HG03558 (cell line): ENCODE results near the gene ACHE.
"Not testable (repeated sequence)": the region's sequence is repeated elsewhere in the genome, so short reads cannot be mapped to it uniquely, and the experiment has no call there.

Experiments used
- ATAC-seq: cut with Tn5 transposase; IDR thresholded peaks from one replicate; pipeline ENCODE4 v1.9.1; 2021; ENCODE audit warnings: moderate number of reproducible peaks; ENCODE audit not compliant: unreplicated experiment; ENCODE audit errors: extremely low read depth

Gene ACHE

DNA sequence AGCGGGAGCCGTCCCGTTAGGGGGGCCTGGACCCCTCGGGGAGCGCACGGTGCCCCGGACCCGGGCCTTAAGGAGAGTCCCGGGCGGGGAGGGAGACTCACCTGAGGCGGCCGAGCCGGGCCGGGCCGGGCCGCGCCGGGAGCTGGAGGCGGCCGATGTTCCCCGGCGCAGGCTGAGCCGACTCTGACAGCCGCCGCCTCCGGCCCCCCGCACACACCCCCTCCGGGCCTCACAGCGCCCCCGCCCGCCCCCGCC lies at the start of gene ACHE:
TSS of gene ACHE (minus strand) at position 188 of the 255 bp plus-strand sequence. CDS start 1,656 bp downstream, outside the sequence.
- ATAC-seq = no peak

GRCh38 chr7:100944138-100944537 lies 48.5 kb upstream of the ACHE start:
- ATAC-seq = no peak

DNA sequence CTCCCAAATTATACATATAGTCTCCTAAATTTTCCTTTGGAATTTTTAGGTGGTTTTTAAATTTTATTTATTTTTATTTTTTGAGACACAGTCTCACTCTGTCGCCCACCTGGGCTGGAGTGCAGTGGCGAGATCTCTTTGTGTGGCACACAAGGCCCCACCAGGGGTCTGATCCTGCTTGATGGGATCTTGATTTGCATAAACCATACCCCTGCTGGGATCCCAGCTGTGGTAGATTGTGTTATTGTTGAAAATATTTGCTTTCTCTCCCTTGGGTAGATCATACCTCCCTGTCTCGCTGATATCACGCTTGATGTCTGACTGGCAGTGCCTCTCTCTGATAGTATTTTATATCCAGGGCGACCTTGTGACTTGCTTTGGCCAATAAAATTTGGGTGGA lies 48.0 kb upstream of the ACHE start:
- no peak for ATAC-seq

GRCh38 chr7:100942045-100942774 lies 46.5 kb upstream of the ACHE start:
- ATAC-seq = no peak

GRCh38 chr7:100936167-100936566 lies 40.5 kb upstream of the ACHE start:
- ATAC-seq = not testable (repeated sequence)

GRCh38 chr7:100935381-100935780 lies 39.7 kb upstream of the ACHE start:
- not testable (repeated sequence) for ATAC-seq

GRCh38 chr7:100933734-100934133 lies 38.0 kb upstream of the ACHE start:
- ATAC-seq = no peak

- no peak for ATAC-seq
These were observed 34.1 kb upstream of the ACHE start for GRCh38 chr7:100929808-100930174.

GRCh38 chr7:100923616-100924015 lies 27.9 kb upstream of the ACHE start:
- ATAC-seq = not testable (repeated sequence)

- ATAC-seq = no peak
These were observed 25.4 kb upstream of the ACHE start for GRCh38 chr7:100921039-100921438.

DNA sequence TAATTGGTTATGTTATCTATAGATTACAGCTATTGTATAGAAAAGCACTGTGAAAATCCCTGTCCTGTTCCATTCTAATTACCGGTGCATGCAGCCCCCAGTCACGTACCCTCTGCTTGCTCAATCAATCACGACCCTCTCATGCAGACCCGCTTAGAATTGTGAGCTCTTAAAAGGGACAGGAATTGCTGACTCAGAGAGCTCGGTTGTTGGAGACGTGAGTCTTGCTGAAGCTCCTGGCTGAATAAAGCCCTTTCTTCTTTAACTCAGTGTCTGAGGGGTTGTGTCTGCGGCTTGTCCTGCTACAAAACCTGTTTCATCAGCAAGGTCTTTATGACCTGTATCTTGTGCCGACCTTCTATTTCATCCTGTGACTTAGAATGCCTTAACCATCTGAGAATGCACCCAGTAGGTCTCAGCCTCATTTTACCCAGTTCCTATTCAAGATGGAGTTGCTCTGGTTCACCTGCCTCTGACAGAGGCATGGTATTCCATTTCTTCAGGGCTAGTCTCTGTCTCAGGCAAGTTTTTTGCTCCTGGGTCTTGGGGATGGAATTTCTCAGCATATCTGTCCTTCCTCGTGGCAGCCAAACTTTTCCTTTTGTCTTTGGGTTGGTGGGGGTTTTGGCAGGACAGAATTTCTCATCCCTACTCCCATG lies 24.2 kb upstream of the ACHE start:
- ATAC-seq = not testable (repeated sequence)

- ATAC-seq = not testable (repeated sequence)
These were observed 23.6 kb upstream of the ACHE start for GRCh38 chr7:100919335-100919734.

DNA sequence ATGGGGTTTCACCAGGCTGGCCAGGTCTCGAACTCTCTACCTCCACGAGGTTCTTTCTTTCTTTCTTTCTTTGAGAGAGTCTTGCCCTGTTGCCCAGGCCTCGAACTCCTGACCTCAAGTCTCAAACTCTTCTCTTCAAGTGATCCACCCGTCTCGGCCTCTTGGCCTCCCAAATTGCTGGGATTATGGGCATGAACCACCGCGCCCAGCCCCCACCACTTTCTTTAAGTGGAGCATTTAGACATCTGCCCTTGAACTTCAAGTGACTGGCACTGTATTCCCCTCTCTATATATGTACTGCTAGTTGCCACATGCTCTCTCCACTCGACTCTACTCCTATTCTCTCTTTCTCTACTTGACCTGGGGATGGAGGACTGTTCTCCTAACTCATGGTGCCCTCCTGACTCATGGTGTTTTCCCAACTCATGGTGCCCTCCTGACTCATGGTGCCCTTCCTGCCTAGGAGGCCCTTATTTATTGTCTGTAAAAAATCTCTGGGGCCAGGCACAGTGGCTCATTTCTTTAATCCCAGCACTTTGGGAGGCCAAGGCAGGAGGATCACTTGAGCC lies 19.3 kb upstream of the ACHE start:
- ATAC-seq = no peak

DNA sequence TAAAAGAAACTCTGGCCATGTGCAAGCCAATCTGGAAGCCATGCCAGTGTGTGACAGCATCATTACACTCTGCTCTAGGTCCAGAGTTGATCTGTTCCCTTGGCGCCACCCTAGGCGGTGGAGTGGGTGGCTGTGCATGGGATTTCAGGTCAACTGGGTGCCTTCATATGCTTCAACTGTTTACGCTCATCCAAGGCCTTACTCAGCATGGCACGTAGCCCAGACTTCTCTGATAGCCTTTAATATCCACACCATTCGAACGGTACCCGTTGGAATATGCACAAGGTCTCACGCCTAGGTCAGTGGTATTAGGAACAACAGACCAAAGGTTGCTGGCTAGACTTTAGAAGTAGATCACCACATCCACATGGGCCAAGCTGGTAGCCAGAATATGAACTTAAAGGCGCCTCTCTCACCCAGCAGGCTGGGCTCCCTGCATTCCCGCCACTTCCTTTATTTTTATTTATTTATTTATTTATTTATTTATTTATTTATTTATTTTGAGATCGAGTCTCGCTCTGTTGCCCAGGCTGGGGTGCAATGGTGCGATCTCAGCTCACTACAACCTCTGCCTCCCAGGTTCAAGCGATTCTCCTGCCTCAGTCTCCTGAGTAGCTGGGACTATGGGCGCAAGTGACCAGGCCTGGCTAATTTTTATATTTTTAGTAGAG lies 18.7 kb upstream of the ACHE start:
- ATAC-seq = no peak

DNA sequence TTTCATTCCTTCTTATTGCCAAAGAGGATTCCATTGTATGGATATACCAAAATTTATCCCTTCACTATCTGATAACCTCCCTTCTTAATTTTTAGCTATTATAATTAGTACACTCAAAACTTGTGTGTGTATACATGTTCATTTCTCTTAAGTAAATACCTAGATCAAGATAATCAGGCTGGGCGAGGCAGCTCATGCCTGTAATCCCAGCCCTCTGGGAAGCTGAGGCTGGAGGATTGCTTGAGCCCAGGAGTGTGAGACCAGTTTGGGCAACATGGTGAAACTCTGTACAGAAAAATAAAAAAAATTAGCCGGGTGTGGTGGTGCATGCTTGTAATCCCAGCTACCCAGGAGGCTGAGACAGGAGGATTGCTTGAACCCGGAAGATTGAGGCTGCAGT lies 15.8 kb upstream of the ACHE start:
- ATAC-seq = no peak

- not testable (repeated sequence) for ATAC-seq
These were observed 14.8 kb upstream of the ACHE start for GRCh38 chr7:100910443-100910842.

DNA sequence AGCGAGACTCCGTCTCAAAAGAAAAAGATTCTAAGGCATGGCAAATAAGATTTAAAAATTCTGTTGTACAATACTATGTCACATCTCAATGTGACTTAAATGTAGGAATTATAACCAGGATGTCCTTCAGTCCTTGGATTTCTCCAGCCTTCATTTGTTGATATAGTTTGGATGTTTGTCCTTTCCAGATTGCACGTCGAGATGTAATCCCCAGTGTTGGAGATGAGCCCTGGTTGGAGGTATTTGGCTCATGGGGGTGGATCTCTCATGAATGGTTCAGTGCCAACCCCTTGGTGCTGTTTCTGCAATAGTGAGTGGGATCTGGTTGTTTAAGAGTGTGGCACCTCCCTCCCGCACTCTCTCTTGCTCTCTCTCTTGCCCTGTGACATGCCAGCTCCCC lies 12.8 kb upstream of the ACHE start:
- no peak for ATAC-seq

DNA sequence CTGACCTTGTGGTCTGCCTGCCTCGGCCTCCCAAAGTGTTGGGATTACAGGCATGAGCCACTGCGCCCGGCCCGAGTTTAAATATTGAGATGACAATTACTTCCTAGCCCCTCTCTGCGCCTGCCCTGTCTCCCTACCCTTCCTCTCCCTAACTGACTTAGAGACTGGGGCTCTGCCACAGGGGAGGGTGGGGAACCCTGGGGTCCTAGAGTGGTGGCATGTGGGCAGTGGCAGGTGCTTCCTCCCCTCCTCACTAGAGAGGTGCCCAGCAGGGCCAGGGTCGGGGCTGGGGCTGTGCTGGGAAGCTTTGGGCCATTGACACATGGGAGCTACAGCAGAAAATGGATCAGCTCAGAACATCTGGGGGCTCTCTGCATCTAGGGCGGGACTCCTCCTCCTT lies 7.0 kb upstream of the ACHE start:
- ATAC-seq = no peak

- no peak for ATAC-seq
These were observed 6.2 kb upstream of the ACHE start for GRCh38 chr7:100901921-100902332.

GRCh38 chr7:100900978-100901377 lies 5.3 kb upstream of the ACHE start:
- ATAC-seq = no peak

GRCh38 chr7:100899432-100899831 lies 3.7 kb upstream of the ACHE start:
- no peak for ATAC-seq
